Measurements from ENCODE around the gene PDE4D.

GRCh38 chr5:59769041-59769360 lies 124.5 kb downstream of the PDE4D start:
- TF ChIP-seq CTCF (optimal IDR thresholded peaks at IDR 0.05 in 1 of 3, IDR thresholded peaks at IDR 0.05 in 1 of 3, conservative IDR thresholded peaks at IDR 0.05 in 1 of 3; ENCODE audit: extremely low read depth in 1 of 3, insufficient read depth in 2 of 3, low read length in 3 of 3) (no peak), EZH2 (IDR thresholded peaks at IDR 0.05; ENCODE audit: low read length) (no peak)
